CD1c-positive myeloid dendritic cell (primary cell): ENCODE measurements around the gene FAM72D.
"Not testable (repeated sequence)": the region's sequence is repeated elsewhere in the genome, so short reads cannot be mapped to it uniquely, and the experiment has no call there.

Experiments
- DNase-seq: peaks from one replicate; pipeline ENCODE4 v3.0.0-alpha.2; 2016; ENCODE audit errors: extremely low spot score

The FAM72D gene

DNA sequence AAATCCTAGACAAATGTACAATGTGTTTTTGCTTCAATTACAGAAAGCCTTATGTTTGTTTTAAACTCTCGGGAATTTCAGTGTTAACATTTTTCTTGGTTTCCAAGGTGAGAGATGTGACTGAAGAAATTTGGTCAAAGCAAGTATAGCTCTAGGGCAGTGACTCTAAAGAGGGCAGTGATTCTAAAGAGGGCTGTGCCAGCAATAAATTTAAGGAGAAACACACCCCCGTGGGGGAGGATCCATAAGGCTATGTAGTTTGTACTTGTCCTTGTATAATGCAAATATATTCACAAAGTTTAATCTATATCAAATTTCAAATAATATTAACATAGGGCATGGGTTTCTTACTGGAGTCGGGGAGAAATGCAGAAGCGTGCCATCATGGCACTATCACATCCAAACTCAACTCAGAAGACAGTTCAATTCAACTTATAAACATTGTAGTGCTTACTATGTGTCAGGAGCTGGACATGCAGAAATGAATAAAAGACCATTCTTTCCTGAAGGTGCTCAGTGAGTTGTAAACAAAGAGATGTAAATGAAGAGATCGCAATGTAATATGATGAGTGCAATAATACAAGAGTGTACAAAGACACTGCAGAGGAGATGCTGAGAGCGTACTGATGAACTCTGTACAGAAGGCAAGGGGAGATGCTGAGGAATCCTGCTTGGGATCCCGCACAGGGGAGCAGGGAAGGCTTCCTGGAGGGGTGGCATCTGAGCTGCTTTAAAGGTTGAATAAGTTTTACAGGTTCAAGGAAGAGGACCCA lies 13.1 kb upstream of the FAM72D start:
- not testable (repeated sequence) for DNase-seq

DNA sequence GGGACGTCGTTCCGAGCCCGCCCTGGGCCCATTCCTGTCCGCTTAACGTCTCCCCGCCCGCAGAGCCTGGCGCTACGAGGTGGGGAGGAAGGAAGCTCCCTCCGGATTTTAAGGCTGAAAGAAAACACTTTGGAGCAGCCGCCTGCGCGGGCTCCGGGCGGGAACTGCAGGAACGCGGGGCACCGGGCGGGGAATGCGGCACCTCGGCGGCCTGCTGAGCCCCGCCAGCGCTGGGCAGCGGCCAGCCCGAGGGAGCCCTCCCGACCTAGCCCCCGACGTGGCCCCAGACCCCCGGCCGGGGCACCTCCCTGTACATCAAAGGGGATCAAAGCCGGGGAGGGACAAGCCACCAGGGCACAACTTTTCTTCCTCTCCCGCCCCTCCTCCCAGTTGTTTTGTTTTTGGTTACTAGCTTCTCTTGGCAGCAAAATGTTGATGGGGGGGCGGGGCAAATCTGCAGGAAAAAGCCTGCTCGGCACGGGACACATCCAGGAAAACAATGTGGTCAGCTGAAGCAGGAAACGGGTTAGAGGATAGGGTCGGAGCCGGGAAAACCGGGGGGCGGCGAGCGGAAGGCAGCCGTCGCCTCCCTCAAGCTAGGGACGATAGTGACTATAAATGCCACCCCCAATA lies 2.1 kb upstream of the FAM72D start:
- DNase-seq = peak; percentile 6

DNA sequence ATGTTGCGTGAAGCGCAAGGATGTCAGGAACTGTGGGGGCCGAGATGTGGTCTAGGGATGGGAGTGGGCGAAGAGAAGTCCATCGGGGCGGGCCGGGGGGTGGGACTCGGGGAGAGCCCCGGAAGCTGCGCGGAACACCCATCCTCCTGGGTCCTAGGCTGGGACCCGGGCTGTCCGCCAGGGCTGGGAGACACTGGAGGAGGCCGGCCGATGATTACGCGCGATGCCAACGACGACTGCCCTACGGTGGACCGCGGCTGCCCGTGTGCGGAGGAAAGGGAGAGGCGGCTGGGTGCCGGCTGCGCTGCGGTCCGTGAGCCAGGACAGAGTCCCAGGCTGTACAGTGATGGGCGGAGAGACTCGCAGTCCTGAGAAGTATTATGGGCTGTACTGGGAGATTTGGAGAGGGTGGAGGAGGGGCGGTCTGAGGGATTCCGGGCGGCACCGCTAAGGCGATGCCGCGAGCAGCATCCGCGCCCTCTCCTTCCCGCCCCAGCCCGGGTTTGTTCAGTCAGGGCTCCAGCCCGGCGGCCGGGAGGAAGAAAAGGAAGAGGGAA lies 1.0 kb upstream of the FAM72D start:
- DNase-seq = not testable (repeated sequence)

DNA sequence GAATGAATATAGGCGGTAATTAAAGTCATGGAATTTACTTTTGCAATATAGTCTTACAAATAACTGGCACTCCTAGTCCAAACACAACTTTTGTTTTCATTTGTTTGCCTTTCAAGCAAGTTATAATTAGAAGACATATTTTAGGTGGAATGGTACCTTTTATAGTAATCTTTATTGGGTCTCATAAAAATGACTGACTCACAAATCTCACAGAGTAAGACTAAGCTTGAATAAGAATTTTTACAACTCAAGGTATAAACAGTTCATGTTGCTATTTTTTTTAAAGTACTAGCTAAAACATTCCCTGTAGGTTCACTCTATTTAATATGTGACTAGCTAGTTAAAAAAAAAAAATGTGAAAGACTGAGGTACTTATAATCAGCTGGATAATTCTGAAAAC lies 6.0 kb downstream of the FAM72D start:
- not testable (repeated sequence) for DNase-seq

DNA sequence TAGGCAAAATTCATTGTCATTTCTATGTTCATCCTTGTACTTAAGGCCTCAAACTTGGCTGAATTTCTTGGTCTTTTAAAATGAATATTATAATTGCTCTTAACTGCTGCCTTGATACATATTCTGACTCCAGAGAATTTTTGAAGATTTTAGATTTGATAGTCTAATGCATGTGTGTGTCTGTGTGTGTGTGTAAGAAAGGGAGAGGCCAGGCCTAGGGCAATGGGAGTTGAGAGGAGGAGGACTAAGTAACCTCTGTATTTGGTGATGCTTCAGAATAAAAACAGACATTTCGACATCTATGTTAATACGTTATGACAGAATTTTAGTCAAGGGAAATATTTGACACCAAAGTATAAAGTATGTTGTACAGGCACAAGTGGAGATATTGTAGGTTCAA lies 7.5 kb downstream of the FAM72D start:
- DNase-seq = not testable (repeated sequence)

DNA sequence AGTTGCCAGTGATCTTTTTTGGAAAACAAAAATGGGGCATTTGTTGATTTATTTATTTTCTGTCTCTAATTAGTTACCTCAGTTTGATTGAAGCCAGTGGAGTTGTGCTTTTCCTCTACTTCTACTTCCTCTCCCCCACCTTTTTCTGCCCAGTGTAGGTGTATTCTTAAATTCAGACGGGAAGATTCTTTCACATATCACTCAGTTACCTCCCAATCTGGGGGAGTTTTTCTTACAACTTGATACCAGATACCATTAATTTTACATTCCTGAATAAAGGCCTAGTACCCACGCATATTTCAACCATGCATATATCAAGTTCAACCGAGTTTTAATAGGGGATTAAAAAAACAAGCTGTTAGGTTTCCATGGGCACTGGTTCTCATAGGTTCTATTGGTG lies 15.9 kb downstream of the FAM72D start:
- not testable (repeated sequence) for DNase-seq

DNA sequence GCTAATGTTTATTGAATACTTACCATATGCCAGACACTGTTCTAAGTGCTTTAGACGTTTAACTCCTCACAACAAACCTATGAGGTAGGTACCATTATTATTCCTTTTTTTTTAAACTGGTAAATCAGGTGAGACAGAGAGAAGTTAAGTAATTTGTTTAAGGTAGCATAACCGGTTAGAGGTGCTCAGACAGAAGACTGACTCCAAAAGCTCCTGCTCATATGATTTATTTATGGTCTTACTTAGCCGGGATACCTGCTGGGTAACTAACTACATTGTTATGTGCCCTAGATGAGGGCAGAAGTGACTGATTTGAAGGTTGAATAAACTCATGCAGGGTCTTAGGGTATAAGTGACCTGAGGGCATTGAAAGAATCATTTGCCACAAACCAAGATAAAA lies 16.9 kb downstream of the FAM72D start:
- not testable (repeated sequence) for DNase-seq

DNA sequence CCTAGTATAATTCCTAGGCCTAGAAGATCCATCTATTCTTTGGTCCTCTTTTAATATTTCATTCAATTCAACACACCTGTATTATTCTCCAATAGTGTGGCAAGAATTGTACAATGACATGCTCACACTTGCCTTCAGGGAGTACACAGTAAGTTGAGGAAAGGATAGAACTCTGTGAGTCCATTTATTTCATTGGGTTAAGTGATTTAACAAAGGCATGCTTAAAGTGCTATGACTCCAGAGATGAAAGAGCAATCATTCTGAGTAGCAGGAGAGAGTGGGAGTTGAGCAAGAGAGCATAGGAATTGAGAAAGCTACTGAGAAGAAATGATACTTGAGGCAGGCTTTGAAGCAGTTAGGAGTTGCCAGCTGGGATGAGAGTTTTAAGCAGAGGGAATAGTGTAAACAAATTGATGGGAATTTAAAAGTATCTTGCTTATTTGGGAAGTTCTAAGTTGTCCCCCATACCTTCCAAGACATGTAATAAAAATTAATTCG lies 18.8 kb downstream of the FAM72D start:
- DNase-seq = not testable (repeated sequence)

DNA sequence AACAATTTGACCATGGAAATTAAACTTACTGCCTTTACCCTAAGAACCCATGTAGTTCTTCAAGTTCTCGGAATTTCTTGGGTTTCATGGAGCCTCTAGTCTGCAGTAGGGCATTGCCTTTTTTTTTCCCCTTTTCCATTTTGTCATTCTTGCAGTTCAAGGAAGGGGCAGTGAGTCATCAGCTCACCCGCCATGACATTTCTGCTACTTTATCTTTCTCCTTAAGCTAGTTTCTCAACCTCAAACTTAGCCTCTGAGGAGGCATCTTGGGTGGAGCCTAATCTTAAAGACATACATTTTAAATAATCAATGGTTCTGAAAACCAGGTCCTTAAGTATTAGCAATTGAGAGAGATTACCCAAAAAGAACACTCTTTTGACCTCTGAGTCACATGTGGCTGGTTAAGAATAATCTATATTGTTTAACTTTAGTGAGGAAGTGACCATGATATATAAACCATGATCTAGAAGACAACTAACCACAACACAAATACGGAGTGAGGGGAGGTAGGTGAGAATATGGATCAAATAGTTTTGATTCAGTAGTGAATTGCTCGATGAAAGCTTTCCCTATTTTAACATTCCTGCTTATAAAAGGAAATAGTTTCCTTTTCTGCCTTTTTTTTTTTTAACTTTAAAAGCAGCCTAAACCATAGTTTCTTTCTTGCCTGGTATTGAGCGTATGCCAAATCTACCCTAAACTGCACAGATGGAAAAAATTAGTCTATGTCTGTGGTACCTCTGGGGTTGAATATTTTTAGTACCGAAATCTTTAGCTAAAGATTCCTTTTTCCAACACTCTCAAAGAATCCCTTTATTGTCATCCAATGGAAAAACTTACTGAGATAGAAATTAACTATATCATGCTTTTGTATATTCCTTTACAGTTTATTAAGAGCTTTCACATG lies 20.1 kb downstream of the FAM72D start:
- not testable (repeated sequence) for DNase-seq

DNA sequence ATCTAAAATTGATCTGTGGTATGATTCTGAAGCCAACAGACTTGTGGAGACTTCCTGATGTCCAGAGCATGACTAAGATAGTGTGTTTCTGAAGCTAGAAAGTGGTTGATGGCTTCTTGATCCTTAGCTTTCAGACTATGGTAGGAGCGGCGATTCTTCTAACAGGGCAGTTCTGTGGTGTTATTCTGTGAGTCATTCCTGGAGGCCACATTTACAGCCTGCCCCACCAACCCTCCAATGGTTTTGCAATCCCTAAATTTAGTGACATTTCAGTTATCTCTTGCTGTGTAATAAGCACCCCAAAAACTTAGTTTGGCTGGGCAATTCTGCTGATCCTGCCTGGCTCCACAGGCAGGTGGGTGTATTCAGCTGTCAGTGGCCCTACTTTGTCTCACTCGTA lies 24.1 kb downstream of the FAM72D start:
- not testable (repeated sequence) for DNase-seq

DNA sequence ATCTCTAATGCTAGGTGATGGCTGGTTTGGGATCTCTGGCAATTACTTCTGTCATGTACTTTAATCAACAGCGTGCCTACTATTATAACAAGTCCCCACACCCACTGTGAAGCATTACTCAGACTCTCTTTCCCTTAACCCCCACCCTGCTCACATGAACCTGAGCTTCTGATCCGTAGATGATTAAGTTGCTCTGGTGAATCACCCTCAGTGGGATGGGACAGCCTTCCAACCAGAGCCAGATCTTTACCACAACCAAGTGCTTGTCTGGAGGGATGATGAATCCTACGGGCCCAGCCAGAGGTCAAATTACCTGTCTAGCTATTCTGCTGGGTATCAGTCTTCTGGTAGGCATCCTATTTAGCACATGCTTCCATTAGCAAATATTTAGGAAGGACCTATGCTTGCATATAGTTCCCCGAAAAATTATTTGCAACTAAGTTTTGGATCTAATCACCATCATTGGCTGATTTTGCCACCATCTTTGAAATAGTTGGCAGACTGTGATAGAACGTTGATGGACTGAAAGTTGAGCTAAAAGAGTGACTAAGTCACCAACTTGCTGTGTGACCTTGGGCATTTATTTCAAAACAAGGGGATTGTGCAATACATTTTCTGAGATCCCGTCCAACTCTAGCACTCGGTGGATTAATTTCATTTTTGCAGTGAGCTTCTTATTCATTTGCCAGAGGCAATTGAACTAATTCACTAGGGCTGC lies 26.7 kb downstream of the FAM72D start:
- not testable (repeated sequence) for DNase-seq

DNA sequence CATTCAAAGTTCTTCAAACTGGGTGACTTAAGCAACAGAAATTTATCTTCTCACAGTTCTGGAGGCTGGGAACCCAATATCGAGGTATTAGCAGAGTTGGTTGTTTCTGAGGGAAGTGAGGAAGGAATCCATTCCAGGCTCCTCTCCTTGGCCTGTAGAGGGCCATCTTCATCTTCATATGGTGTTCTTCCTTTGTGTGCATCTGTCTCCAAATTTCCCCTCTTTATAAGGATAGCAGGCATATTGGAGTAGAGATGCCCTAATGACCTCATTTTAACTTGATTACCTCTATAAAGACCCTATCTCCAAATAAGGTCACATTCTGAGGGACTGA lies 27.3 kb downstream of the FAM72D start:
- not testable (repeated sequence) for DNase-seq

DNA sequence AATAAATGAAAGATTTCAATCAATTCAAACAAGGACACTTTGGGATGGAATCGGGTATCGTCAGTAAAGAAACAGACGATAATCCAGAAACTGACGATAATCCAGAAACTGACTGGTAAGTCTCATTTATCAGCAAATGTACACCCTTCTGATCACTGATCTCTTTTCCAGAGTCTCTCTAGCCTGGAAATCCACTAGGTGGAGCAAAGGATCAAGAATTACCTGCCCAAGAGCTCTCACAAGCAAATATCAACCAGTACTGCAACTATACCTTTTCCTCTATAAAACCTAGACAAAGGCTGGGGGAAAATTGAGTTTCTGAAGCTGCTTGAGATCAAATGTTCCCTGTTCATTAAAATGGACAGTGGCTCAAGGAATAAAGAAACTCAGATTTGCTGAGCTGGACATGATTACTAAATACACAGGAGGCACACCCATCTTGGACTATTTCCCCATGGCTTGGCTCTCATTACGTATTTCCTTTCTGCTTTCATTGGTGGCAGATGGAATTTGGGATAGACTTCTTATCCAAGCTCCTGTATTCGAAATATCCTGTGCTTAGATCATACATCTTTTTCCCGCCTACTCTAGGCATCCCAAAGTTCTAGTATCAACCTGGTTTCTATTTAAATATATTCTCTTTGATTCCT lies 28.3 kb downstream of the FAM72D start:
- DNase-seq = not testable (repeated sequence)

DNA sequence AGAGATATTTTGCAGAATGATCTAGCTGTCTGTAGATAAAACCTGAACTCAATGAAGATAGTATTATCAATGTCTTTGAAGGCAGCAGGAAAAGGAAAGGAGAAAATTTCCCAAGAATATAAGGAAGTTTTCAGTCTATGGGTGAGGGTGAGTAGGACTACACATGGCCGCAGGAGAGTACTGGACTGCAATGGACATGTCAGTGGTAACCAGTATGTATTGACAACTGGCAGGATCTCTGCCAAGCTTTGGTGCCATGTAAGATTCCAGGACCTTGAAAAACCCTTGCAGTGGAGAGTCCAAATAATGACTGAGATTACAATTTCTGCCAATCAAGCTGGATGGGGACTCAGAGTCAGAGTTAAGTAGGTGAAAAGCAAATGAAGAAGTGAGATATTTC lies 29.3 kb downstream of the FAM72D start:
- not testable (repeated sequence) for DNase-seq

DNA sequence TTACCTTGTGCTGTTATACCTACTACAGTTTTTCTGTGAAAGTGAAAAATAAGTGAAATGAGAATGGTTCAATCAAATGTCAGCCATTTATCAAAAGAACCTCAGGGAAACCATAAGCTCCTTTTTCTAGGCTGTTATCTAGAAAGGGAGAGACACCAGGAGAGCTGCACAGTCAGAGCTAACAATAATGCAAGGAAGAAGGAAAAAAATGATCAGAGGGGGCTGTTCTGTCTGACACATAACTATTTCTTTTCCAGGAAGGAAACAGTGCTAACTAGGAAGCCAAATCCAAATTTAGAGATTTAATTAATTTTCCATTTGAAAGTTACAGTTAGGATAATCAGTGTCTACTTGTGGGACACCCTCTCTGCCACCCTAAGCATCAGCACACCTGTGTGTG lies 31.4 kb downstream of the FAM72D start:
- DNase-seq = not testable (repeated sequence)

DNA sequence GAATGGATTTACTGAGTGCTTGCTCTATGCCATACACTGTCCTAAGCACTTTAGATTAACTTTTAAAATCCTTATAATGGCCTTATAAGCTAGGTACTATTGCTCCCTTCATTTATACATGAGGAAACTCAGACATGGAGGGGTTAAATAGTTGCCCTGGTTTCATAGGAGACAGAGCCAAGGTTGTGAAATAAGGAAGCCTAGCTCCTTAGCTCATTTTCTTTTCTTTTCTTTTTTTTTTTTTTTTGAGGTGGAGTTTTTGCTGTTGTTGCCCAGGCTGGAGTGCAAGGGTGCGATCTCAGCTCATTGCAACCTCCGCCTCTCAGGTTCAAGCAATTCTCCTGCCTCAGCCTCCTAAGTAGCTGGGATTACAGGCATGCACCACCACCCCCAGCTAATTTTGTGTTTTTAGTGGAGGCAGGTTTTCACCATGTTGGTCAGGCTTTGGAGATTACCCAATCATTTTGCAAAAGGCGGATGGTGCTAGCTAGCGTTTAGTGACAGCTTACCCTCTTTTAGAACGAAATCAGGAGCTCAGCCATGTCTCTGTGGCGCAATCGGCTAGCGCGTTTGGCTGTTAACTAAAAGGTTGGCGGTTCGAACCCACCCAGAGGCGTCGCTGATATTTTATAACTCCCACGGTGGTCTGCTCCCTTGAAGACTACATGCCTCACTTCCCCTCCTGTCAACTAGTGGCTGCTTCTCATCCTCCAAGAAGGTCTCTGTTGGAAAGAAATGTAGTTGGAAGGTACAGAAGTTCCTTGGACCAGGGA lies 33.1 kb downstream of the FAM72D start:
- peak; percentile 1 for DNase-seq

DNA sequence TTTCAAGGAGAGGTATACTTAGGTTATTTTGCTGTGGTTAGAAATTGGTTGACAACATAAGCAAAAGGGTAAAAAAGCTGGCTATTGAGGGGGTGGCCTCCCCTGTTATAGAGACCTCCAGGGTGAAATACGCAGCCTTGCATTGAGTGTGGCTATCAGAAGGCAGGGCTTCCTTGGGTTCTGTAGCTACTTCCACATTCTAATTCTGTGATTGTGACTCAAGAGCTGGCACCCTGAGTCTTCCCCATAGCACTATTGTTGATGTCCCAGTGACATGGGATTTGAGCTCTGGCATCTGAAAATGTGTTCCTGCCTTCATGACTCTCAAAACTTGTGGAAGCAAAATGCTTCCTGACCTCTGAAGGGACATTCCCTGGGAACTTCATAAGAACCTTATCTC lies 38.7 kb downstream of the FAM72D start:
- not testable (repeated sequence) for DNase-seq

DNA sequence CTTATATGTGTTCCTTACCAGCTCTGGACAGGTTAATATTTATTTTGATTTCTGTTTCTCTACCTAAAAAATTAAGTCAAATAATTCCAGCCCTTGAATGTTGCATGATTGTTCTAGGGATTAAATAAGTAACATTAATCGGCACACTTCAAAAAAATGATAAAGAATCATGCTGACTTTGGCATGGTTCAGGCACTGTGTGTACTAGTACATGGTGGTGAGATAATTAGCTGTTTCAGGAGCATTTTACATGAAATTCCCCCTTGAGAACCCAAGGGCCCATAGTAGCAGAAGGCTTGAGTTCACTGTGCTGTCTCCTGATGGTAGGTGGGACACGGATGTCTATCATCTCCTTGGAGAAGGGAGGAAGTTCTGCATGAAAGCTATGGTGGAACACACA lies 44.8 kb downstream of the FAM72D start:
- not testable (repeated sequence) for DNase-seq

DNA sequence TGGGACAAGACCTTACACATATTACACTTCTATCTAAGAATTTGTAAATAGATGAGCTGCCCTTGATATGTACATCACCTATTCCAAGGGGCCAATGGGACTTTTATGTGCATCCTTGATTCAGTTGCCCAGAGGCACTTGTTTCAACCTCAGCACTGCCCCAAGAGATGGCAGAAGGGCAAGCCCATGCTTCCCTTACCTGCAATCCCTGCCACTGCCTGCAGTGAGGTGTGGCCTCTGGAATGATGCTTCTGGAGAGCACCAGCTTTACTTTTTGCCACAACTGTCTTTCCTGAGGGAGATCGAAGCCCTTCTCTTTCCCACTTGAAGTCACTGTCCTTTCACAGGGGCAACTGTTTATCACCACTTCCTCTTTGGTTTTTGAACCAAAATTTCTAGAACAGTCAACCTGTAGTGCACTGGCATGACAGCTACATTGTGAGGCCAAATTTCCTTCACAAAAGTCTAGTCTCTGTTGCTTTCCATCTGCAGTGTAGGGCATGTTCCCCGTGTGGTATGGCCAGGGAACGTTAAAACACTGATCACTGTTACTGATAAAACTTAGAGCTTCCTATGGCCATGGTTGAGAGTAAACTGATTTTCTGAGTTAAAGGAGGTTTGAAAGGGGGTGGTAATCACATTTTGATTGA lies 48.6 kb downstream of the FAM72D start:
- DNase-seq = not testable (repeated sequence)
